ENCODE data around the gene RUNDC1. TPM values are rescaled to one million over a fixed set of nuclear protein-coding genes. Genes with fewer than 3 reads are reported as not detected.

Gene RUNDC1
- total and polyA plus RNA-seq, 2 of the 8 experiments (the other 6 are each of a cell fraction or from before 2014, with no cell fraction given) = 7.9 to 11.9 TPM

- TF ChIP-seq, protein P1, sequence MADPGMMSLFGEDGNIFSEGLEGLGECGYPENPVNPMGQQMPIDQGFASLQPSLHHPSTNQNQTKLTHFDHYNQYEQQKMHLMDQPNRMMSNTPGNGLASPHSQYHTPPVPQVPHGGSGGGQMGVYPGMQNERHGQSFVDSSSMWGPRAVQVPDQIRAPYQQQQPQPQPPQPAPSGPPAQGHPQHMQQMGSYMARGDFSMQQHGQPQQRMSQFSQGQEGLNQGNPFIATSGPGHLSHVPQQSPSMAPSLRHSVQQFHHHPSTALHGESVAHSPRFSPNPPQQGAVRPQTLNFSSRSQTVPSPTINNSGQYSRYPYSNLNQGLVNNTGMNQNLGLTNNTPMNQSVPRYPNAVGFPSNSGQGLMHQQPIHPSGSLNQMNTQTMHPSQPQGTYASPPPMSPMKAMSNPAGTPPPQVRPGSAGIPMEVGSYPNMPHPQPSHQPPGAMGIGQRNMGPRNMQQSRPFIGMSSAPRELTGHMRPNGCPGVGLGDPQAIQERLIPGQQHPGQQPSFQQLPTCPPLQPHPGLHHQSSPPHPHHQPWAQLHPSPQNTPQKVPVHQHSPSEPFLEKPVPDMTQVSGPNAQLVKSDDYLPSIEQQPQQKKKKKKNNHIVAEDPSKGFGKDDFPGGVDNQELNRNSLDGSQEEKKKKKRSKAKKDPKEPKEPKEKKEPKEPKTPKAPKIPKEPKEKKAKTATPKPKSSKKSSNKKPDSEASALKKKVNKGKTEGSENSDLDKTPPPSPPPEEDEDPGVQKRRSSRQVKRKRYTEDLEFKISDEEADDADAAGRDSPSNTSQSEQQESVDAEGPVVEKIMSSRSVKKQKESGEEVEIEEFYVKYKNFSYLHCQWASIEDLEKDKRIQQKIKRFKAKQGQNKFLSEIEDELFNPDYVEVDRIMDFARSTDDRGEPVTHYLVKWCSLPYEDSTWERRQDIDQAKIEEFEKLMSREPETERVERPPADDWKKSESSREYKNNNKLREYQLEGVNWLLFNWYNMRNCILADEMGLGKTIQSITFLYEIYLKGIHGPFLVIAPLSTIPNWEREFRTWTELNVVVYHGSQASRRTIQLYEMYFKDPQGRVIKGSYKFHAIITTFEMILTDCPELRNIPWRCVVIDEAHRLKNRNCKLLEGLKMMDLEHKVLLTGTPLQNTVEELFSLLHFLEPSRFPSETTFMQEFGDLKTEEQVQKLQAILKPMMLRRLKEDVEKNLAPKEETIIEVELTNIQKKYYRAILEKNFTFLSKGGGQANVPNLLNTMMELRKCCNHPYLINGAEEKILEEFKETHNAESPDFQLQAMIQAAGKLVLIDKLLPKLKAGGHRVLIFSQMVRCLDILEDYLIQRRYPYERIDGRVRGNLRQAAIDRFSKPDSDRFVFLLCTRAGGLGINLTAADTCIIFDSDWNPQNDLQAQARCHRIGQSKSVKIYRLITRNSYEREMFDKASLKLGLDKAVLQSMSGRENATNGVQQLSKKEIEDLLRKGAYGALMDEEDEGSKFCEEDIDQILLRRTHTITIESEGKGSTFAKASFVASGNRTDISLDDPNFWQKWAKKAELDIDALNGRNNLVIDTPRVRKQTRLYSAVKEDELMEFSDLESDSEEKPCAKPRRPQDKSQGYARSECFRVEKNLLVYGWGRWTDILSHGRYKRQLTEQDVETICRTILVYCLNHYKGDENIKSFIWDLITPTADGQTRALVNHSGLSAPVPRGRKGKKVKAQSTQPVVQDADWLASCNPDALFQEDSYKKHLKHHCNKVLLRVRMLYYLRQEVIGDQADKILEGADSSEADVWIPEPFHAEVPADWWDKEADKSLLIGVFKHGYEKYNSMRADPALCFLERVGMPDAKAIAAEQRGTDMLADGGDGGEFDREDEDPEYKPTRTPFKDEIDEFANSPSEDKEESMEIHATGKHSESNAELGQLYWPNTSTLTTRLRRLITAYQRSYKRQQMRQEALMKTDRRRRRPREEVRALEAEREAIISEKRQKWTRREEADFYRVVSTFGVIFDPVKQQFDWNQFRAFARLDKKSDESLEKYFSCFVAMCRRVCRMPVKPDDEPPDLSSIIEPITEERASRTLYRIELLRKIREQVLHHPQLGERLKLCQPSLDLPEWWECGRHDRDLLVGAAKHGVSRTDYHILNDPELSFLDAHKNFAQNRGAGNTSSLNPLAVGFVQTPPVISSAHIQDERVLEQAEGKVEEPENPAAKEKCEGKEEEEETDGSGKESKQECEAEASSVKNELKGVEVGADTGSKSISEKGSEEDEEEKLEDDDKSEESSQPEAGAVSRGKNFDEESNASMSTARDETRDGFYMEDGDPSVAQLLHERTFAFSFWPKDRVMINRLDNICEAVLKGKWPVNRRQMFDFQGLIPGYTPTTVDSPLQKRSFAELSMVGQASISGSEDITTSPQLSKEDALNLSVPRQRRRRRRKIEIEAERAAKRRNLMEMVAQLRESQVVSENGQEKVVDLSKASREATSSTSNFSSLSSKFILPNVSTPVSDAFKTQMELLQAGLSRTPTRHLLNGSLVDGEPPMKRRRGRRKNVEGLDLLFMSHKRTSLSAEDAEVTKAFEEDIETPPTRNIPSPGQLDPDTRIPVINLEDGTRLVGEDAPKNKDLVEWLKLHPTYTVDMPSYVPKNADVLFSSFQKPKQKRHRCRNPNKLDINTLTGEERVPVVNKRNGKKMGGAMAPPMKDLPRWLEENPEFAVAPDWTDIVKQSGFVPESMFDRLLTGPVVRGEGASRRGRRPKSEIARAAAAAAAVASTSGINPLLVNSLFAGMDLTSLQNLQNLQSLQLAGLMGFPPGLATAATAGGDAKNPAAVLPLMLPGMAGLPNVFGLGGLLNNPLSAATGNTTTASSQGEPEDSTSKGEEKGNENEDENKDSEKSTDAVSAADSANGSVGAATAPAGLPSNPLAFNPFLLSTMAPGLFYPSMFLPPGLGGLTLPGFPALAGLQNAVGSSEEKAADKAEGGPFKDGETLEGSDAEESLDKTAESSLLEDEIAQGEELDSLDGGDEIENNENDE (IDR thresholded peaks at IDR 0.05; ENCODE audit: insufficient replicate concordance, low read length) = no peak
- TF ChIP-seq E2F6 (IDR thresholded peaks at IDR 0.05) (no peak), EP300 (IDR thresholded peaks at IDR 0.05; ENCODE audit: borderline replicate concordance in 1 of 2, low read depth in 2 of 2, low read length in 2 of 2) (no peak), GABPA (IDR thresholded peaks at IDR 0.05; ENCODE audit: borderline replicate concordance, insufficient read depth, low read length) (no peak), HDAC6 (IDR thresholded peaks at IDR 0.05; ENCODE audit: low read depth, low read length) (no peak), RFX5 (IDR thresholded peaks at IDR 0.05; ENCODE audit: borderline replicate concordance, low read depth, low read length) (no peak), KDM1A (IDR thresholded peaks at IDR 0.05; ENCODE audit: borderline replicate concordance, low read length) (no peak), POU5F1 (IDR thresholded peaks at IDR 0.05; ENCODE audit: low read depth, low read length) (no peak), SP2 (IDR thresholded peaks at IDR 0.05; ENCODE audit: low read length) (no peak), TAF1 (IDR thresholded peaks at IDR 0.05; ENCODE audit: low read depth, low read length) (no peak)
- TF ChIP-seq, protein P2, sequence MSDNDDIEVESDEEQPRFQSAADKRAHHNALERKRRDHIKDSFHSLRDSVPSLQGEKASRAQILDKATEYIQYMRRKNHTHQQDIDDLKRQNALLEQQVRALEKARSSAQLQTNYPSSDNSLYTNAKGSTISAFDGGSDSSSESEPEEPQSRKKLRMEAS (IDR thresholded peaks at IDR 0.05) = no peak
These were observed 35.9 kb downstream of the RUNDC1 start (continued) for GRCh38 chr17:43016216-43016615.
